ENCODE data around the gene ARID2. TPM values are rescaled to one million over a fixed set of nuclear protein-coding genes. Genes with fewer than 3 reads are reported as not detected.

ARID2 gene
- total RNA-seq, 1 donor: 21.0 TPM

GRCh38 chr12:45708901-45709300 is 20.6 kb upstream of the ARID2 start:
- Histone ChIP-seq H3K9me3 (ENCODE audit: low read depth, low read length) (no peaks in the 10 kb centered on the region), H3K79me2 (ENCODE audit: insufficient read depth, low read length) (no peaks in the 10 kb centered on the region), H3K27ac (ENCODE audit: low read depth, low read length) (no peak overlapping the region), H4K20me1 (ENCODE audit: insufficient read depth, low read length) (no peaks in the 10 kb centered on the region), H3K4me3 (ENCODE audit: insufficient read depth, low read length) (no peak overlapping the region), H3K4me2 (ENCODE audit: insufficient read depth, low read length) (no peak overlapping the region), H3K36me3 (ENCODE audit: insufficient read depth, low read length) (no peaks in the 10 kb centered on the region), H2AFZ (ENCODE audit: low read length) (no peak overlapping the region), H3K4me1 (ENCODE audit: insufficient read depth, low read length) (no peaks in the 10 kb centered on the region), H3K27me3 (ENCODE audit: insufficient read depth, low read length) (no peaks in the 10 kb centered on the region)
- TF ChIP-seq CTCF (IDR thresholded peaks at IDR 0.05; ENCODE audit: extremely low read depth, low read depth, low read length): no peak
- DNase-seq (ENCODE audit: insufficient read length, low spot score, missing footprints): no peak

GRCh38 chr12:45712319-45712718 is 17.2 kb upstream of the ARID2 start:
- H3K4me2 ChIP-seq (ENCODE audit: insufficient read depth, low read length): no peak overlapping the region
- H3K27ac ChIP-seq (ENCODE audit: low read depth, low read length): no peak overlapping the region
- no peaks in the 10 kb centered on the region for H3K27me3 ChIP-seq (ENCODE audit: insufficient read depth, low read length)
- no peaks in the 10 kb centered on the region for H3K9me3 ChIP-seq (ENCODE audit: low read depth, low read length)
- no peaks in the 10 kb centered on the region for H3K79me2 ChIP-seq (ENCODE audit: insufficient read depth, low read length)
- no peaks in the 10 kb centered on the region for H3K4me1 ChIP-seq (ENCODE audit: insufficient read depth, low read length)
- H2AFZ ChIP-seq (ENCODE audit: low read length): no peak overlapping the region
- no peaks in the 10 kb centered on the region for H3K36me3 ChIP-seq (ENCODE audit: insufficient read depth, low read length)
- no peaks in the 10 kb centered on the region for H4K20me1 ChIP-seq (ENCODE audit: insufficient read depth, low read length)
- DNase-seq (ENCODE audit: insufficient read length, low spot score, missing footprints): no peak
- H3K4me3 ChIP-seq (ENCODE audit: insufficient read depth, low read length): no peak overlapping the region
- TF ChIP-seq CTCF (IDR thresholded peaks at IDR 0.05; ENCODE audit: extremely low read depth, low read depth, low read length): no peak

GRCh38 chr12:45713078-45713477 is 16.4 kb upstream of the ARID2 start:
- H3K27ac ChIP-seq (ENCODE audit: low read depth, low read length): no peak overlapping the region
- peak; percentile 61 for DNase-seq (ENCODE audit: insufficient read length, low spot score, missing footprints)
- H4K20me1 ChIP-seq (ENCODE audit: insufficient read depth, low read length): no peaks in the 10 kb centered on the region
- H3K4me1 ChIP-seq (ENCODE audit: insufficient read depth, low read length): no peaks in the 10 kb centered on the region
- H2AFZ ChIP-seq (ENCODE audit: low read length): no peak overlapping the region
- no peak for TF ChIP-seq CTCF (IDR thresholded peaks at IDR 0.05; ENCODE audit: extremely low read depth, low read depth, low read length)
- no peaks in the 10 kb centered on the region for H3K79me2 ChIP-seq (ENCODE audit: insufficient read depth, low read length)
- no peaks in the 10 kb centered on the region for H3K27me3 ChIP-seq (ENCODE audit: insufficient read depth, low read length)
- no peak overlapping the region for H3K4me3 ChIP-seq (ENCODE audit: insufficient read depth, low read length)
- H3K4me2 ChIP-seq (ENCODE audit: insufficient read depth, low read length): no peak overlapping the region
- no peaks in the 10 kb centered on the region for H3K9me3 ChIP-seq (ENCODE audit: low read depth, low read length)
- no peaks in the 10 kb centered on the region for H3K36me3 ChIP-seq (ENCODE audit: insufficient read depth, low read length)

GRCh38 chr12:45718306-45718705 is 11.2 kb upstream of the ARID2 start:
- Histone ChIP-seq H3K79me2 (ENCODE audit: insufficient read depth, low read length) (peaks cover 28% of the 10 kb centered on the region), H3K27ac (ENCODE audit: low read depth, low read length) (no peak overlapping the region), H2AFZ (ENCODE audit: low read length) (no peak overlapping the region), H3K4me1 (ENCODE audit: insufficient read depth, low read length) (no peaks in the 10 kb centered on the region), H3K4me3 (ENCODE audit: insufficient read depth, low read length) (no peak overlapping the region), H4K20me1 (ENCODE audit: insufficient read depth, low read length) (peaks cover 13% of the 10 kb centered on the region), H3K4me2 (ENCODE audit: insufficient read depth, low read length) (no peak overlapping the region), H3K27me3 (ENCODE audit: insufficient read depth, low read length) (no peaks in the 10 kb centered on the region), H3K36me3 (ENCODE audit: insufficient read depth, low read length) (no peaks in the 10 kb centered on the region), H3K9me3 (ENCODE audit: low read depth, low read length) (no peaks in the 10 kb centered on the region)
- DNase-seq (ENCODE audit: insufficient read length, low spot score, missing footprints): no peak
- TF ChIP-seq CTCF (IDR thresholded peaks at IDR 0.05; ENCODE audit: extremely low read depth, low read depth, low read length): no peak
